Sigmoid colon (tissue), 4 donors: ENCODE measurements around the gene STRADA.

Experiments used
- EP300 ChIP-seq, 4 donors: sonication (generic); formaldehyde crosslinking; IDR thresholded peaks; one replicate each; pipeline ENCODE4 v1.6.1; 2017; ENCODE audit warnings: antibody characterized with exemption in 4 of 4
- POLR2A ChIP-seq, 2 donors: fragments of 450-650 bp; IDR thresholded peaks; one replicate each; pipeline ENCODE4 v1.6.1; 2016; ENCODE audit warnings: antibody characterized with exemption in 2 of 2, mild to moderate bottlenecking in 2 of 2, moderate library complexity in 2 of 2
- POLR2AphosphoS5 ChIP-seq, 4 donors: sonication (generic); formaldehyde crosslinking; IDR thresholded peaks; one replicate each; pipeline ENCODE4 v1.6.1; 2017; ENCODE audit warnings: antibody characterized with exemption in 4 of 4
- TF ChIP-seq, protein P1 (sequence below), 4 experiments: fragments of 450-650 bp in 3 of 4; fragments of 200-600 bp in 1 of 4; IDR thresholded peaks; one replicate each; pipeline ENCODE4 v1.5.1; 2016 to 2019; ENCODE audit warnings: antibody characterized with exemption in 4 of 4, mild to moderate bottlenecking in 3 of 4, moderate library complexity in 2 of 4

DNA sequence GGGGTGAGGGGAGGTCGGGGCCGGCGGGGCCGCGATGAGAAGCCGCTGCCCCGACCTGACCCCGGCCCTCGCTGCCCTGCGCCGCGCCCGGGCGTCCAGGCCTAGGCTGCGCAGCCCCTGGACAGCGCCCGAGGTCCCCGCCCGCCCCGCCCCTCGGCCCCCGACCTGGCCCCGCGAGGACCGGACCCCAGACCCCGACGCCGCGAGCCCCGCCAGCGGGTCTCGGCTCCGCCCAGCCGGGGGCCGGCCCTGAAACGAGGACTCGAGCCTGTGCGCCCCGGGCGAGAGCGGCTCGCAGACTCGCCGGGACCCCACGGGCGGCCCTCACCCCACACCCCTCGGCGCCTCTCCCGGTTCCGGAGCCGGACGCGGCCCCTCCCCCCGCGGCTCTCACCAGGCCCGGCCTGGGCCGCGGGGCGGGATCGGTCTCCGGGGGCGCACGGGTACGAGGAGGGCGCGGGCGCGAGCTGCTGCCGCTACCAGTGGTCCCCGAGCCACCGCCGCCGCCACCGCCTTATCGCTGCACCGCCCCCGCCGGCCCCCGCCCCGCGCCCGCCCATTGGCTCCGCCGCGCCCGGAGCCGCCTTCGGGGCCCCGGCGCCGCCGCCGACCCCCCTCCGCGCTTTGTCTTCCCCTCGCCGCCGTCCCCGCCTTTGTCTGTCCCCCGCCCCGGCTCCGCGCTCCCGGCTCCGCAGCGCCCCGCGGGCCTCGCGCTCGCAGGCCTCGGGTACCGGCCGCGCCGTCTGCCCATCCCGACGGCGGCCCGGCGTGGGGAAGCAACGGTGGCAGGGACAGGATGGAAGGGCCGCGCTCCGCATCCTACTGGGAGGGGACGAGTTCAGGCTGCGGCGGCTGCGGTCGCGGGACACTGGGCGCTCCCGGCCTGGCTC is 41.7 kb downstream of the STRADA start, which contains the start of gene LIMD2:
- TF ChIP-seq POLR2A (IDR thresholded peaks at IDR 0.05) = no peak
- no peak for TF ChIP-seq EP300 (IDR thresholded peaks at IDR 0.05)
- TF ChIP-seq, protein P1, sequence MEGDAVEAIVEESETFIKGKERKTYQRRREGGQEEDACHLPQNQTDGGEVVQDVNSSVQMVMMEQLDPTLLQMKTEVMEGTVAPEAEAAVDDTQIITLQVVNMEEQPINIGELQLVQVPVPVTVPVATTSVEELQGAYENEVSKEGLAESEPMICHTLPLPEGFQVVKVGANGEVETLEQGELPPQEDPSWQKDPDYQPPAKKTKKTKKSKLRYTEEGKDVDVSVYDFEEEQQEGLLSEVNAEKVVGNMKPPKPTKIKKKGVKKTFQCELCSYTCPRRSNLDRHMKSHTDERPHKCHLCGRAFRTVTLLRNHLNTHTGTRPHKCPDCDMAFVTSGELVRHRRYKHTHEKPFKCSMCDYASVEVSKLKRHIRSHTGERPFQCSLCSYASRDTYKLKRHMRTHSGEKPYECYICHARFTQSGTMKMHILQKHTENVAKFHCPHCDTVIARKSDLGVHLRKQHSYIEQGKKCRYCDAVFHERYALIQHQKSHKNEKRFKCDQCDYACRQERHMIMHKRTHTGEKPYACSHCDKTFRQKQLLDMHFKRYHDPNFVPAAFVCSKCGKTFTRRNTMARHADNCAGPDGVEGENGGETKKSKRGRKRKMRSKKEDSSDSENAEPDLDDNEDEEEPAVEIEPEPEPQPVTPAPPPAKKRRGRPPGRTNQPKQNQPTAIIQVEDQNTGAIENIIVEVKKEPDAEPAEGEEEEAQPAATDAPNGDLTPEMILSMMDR (IDR thresholded peaks at IDR 0.05) = no peak
- no peak for TF ChIP-seq POLR2AphosphoS5 (IDR thresholded peaks at IDR 0.05)
